ENCODE measurements around the gene INSL3. TPM values are rescaled to one million over a fixed set of nuclear protein-coding genes. Genes with fewer than 3 reads are reported as not detected.
A peak's percentile ranks its signal among the peaks of the same experiment; 100 is the strongest.
"Not testable (repeated sequence)": the region's sequence is repeated elsewhere in the genome, so short reads cannot be mapped to it uniquely, and the experiment has no call there.

INSL3 gene
- total RNA-seq, 2 experiments from 2014 or later, result 7.9 to 9.0 TPM

DNA sequence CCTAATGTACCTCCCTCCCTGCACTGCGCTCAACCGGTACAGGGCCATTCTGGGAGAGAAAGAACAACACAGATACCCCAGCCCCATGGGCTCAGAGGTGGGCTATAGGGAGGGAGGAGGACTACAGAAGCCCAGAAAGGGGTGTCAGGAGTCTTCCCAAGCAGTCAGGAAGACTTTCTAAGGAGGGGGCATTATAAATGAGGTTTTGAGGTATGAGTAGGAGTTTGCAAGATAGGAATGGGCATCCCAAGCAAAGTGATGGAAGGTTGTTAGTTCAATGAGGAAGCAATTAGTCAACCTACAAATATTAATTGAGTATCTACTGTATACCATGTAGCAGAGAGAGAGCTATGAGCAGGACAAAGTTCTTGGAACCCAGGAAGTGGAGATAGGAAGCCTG is 32.7 kb downstream of the INSL3 start:
- no peak overlapping the region for H3K27ac Mint-ChIP-seq
- H3K4me3 Mint-ChIP-seq, result no peak overlapping the region
- DNase-seq, result no peak
- peaks cover 1% of the 10 kb centered on the region for H3K27me3 Mint-ChIP-seq
- peaks cover 31% of the 10 kb centered on the region for H3K36me3 Mint-ChIP-seq (ENCODE audit: low read depth)
- H3K4me1 Mint-ChIP-seq, result peaks cover 41% of the 10 kb centered on the region
- H3K9me3 Mint-ChIP-seq, result no peaks in the 10 kb centered on the region
- POLR2A ChIA-PET, result interaction anchor here (0.9 to 1.4 kb wide), 3 partner anchors 15 to 62 kb away, joined by 3 to 5 read pairs (median 3); no protein-coding TSS in a partner anchor
- CTCF ChIA-PET, result interaction anchor here (1.0 to 1.4 kb wide), 2 partner anchors 67 to 71 kb away, joined by 4 read pairs; partner anchors contain the start of gene RPL18A

DNA sequence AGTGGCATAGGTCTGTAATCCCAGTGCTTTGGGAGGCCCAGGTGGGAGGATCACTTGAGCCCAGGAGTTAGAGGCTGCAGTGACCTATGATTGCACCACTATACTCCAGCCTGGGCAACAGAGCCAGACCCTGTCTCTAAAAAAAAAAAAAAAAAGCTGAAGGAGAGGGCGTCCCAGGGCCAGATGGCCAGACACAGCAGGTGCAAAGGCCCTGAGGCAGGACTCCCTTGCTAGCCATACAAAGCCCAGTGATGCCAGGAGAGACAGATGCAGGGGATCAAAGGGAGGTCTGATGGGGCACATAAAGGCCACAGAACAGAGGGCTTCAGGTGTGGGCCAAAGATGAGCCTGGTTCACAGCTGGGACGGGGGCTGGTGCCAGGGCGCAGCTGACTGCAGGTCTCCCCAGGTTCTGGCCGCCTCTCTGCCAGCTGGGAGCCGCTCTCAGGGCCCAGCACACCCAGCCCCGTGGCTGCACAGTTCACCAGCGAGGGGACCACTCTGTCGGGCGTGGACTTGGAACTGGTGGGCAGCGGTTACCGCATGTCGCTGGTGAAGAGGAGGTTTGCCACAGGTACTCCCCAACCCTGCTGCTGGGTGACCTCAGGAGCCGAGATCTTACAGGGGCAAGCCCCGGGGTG is 33.9 kb downstream of the INSL3 start:
- Mint-ChIP-seq H3K36me3 (ENCODE audit: low read depth) (peaks cover 37% of the 10 kb centered on the region), H3K9me3 (no peaks in the 10 kb centered on the region), H3K27me3 (no peaks in the 10 kb centered on the region), H3K27ac (no peak overlapping the region), H3K4me3 (no peak overlapping the region), H3K4me1 (peaks cover 37% of the 10 kb centered on the region)
- CTCF ChIA-PET, result interaction anchor here (0.6 kb wide), 1 partner anchor 25 kb away, joined by 3 read pairs; no protein-coding TSS in a partner anchor
- POLR2A ChIA-PET, result no interaction called here
- DNase-seq, result no peak

DNA sequence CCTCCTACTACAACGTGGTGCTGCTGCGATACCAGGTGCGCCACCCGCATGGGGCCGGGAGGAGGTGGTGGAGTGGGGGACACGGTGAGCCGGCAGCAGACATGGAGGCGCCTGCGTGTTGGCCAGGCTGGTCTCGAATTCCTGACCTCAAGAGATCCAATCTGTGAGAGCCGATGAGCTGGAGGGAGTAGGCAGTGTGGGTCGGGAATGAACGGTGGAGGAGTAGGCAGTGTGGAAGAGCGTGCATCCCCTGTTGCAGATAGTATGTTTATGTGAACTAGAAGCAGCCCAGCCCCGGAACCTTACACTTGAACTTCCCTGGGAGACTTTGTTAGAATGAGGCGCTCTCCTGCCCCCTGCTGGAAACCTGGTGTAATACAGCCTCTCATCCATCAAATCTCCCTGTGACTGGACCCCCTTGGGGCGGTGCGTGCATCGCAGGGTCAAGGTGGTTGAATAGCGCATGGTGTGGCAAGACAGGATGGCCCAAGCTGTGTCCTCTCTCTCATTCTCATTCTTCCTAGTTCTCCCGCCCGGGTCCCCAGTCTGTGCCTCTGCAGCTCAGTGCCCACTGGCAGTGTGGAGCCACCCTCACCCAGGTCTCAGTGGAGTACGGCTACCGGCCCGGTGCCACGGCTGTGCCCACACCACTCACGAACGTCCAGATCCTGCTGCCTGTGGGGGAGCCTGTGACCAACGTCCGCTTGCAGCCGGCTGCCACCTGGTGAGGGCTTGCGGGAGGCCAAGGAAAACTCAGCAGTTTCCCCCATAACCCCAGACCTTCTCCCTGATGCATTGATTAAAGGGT is 36.9 kb downstream of the INSL3 start:
- Mint-ChIP-seq H3K36me3 (ENCODE audit: low read depth) (peaks cover 41% of the 10 kb centered on the region), H3K4me1 (peaks cover 17% of the 10 kb centered on the region), H3K27me3 (no peaks in the 10 kb centered on the region), H3K27ac (peak overlapping the region; percentile 1), H3K9me3 (no peaks in the 10 kb centered on the region), H3K4me3 (no peak overlapping the region)
- ChIA-PET CTCF (interaction anchor here (1.0 to 2.2 kb wide), 9 partner anchors 10 to 75 kb away, joined by 3 to 5 read pairs (median 5); partner anchors contain the start of gene RPL18A), POLR2A (interaction anchor here (1.1 kb wide), 1 partner anchor 18 kb away, joined by 3 read pairs; no protein-coding TSS in a partner anchor)
- peak; percentile 81 for DNase-seq

DNA sequence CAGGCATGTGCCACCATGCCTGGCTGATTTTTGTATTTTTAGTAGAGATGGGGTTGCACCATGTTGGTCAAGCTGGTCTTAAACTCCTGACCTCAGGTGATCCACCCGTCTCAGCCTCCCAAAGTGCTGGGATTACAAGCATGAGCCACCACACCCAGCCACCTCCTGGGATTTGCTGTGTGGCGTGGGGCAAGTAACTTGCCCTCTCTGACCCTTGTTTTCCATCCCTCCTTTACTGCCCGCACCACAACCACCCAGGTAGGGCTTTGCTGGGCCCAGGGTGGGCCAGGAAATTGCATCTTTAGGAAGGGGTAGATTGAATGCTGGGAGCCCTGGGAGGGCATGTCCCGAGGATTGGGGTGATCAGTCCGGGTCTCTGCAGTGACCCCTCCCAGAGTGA is 37.6 kb downstream of the INSL3 start:
- H3K4me3 Mint-ChIP-seq, H3K9me3 Mint-ChIP-seq, H3K27ac Mint-ChIP-seq, H3K27me3 Mint-ChIP-seq, DNase-seq: not testable (repeated sequence)
- POLR2A ChIA-PET, result interaction anchor here (1.4 kb wide), 1 partner anchor 58 kb away, joined by 3 read pairs; no protein-coding TSS in a partner anchor
- Mint-ChIP-seq H3K36me3 (ENCODE audit: low read depth) (peaks cover 39% of the 10 kb centered on the region), H3K4me1 (peaks cover 14% of the 10 kb centered on the region)
- CTCF ChIA-PET, result interaction anchor here (1.0 to 1.6 kb wide), 6 partner anchors 8 to 204 kb away, joined by 3 to 5 read pairs (median 4); no protein-coding TSS in a partner anchor

DNA sequence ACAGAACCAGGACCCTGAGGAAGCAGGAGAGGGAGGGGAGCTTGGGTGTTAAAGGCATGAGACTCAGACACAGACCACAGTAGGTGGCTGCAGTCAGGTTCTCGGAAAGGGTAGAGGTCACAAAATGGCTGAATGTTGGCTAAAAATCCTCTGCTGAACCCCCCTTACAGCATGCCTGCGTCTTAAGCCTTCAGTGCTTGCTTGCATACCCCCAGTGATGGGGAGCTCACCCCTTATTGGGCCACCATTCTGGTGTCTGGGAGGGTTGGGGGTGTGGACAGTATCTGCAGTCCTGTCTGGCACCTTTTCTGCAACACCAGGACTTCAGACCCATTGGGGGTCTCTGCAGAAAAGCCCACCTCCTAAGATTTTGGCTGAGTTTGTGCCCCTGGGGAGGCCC is 40.5 kb downstream of the INSL3 start:
- H3K27ac Mint-ChIP-seq, result no peak overlapping the region
- ChIA-PET CTCF (no interaction called here), POLR2A (no interaction called here)
- H3K27me3 Mint-ChIP-seq, result no peaks in the 10 kb centered on the region
- peaks cover 44% of the 10 kb centered on the region for H3K36me3 Mint-ChIP-seq (ENCODE audit: low read depth)
- H3K4me1 Mint-ChIP-seq, result peaks cover 22% of the 10 kb centered on the region
- H3K4me3 Mint-ChIP-seq, result no peak overlapping the region
- H3K9me3 Mint-ChIP-seq, result no peaks in the 10 kb centered on the region
- DNase-seq, result no peak

DNA sequence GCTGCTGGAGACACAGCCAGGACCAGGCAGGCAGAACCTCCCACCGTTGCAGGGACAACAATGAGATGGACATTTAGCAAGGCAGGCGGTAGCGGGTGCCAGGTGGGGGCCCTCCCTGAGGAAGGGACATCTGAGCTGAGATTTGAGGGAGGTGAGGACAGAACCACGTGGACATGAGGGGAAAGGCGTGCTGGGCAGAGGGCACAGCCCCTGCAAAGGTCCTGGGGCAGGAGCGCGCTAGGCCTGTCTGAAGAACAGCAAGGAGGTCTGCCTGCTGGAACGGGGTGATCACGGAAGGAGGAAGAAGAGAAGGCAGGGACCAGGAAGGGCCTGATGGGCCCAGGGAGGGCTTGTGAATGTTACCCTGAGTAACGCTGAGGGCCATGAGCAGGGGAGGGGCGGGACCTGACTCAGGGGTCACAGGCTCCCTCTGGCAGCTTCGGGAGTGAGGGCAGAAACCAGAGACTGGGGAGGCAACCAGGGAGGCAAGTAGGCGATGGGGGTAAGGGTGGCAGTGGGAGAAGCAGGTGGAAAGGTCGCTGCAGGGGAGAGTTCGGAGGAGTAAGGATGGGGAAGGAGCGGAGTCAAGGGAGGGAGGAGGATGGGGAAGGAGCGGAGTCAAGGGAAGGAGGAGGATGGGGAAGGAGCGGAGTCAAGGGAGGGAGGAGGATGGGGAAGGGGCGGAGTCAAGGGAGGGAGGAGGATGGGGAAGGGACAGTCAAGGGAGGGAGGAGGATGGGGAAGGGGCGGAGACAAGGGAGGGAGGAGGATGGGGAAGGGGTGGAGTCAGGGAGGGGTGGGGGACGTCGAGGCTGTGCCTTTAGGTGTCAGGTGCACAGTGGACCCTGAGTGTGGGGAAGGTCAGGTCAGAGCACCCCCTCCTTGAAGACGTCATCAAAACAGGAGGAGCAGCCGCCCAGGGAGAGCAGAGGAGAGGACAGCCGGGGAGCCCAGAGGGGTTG is 42.1 kb downstream of the INSL3 start:
- Mint-ChIP-seq H3K36me3 (ENCODE audit: low read depth) (peaks cover 47% of the 10 kb centered on the region), H3K9me3 (no peaks in the 10 kb centered on the region), H3K27ac (no peak overlapping the region), H3K4me1 (peaks cover 24% of the 10 kb centered on the region), H3K27me3 (no peaks in the 10 kb centered on the region), H3K4me3 (no peak overlapping the region)
- DNase-seq, result no peak
- POLR2A ChIA-PET, result no interaction called here
- CTCF ChIA-PET, result no interaction called here

DNA sequence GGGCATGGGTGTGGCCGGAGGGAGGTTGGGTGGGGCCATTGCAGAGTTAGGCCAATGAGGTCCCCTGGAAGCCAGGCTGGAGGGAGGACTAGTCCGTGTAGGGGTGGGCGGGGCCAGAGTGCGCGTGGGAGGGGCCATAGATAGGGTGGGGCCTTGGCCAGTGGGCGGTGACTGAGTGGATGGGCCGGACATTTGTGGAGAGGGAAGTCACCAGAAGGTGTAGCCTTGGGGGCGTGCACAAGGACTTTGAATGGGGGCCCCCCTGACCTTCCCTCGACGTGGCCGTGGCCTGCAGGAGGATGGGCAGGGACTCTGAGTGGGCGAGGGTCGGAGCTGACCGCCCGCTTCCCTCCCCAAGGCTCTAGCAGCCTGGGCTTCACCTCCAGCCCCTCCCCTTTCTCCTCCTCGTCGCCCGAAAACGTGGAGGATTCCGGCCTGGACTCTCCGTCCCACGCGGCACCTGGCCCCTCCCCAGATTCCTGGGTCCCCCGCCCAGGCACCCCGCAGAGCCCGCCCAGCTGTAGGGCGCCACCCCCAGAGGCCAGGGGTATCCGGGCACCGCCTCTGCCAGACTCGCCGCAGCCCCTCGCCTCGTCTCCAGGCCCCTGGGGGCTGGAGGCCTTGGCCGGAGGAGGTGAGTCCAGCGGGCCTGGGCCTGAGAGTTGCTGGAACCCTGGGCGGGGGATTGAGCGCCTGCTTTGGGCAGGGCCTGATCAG is 42.9 kb downstream of the INSL3 start:
- ChIA-PET POLR2A (no interaction called here), CTCF (interaction anchor here (1.2 kb wide), 1 partner anchor 75 kb away, joined by 4 read pairs; no protein-coding TSS in a partner anchor)
- DNase-seq, result peak; percentile 57
- Mint-ChIP-seq H3K4me1 (peaks cover 21% of the 10 kb centered on the region), H3K27ac (no peak overlapping the region), H3K36me3 (ENCODE audit: low read depth) (peaks cover 46% of the 10 kb centered on the region), H3K9me3 (no peaks in the 10 kb centered on the region), H3K4me3 (no peak overlapping the region), H3K27me3 (no peaks in the 10 kb centered on the region)

DNA sequence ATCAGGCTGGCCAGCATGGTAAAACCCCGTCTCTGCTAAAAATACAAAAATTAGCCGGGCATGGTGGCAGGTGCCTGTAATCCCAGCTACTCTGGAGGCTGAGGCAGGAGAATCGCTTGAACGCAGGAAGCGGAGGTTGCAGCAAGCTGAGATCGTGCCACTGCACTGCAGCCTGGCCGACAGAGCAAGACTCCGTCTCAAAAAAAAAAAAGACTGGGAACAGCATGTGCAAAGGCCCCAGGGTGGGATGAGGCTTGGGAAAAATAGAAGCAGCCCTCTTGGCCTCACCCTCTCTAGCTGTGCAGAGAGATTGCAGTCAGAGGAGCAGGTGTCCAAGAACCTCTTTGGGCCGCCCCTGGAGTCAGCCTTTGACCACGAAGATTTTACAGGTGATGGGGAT is 43.5 kb downstream of the INSL3 start:
- H3K4me3 Mint-ChIP-seq, H3K27ac Mint-ChIP-seq, H3K9me3 Mint-ChIP-seq, H3K27me3 Mint-ChIP-seq, DNase-seq, POLR2A ChIA-PET: not testable (repeated sequence)
- CTCF ChIA-PET, result interaction anchor here (0.8 to 1.2 kb wide), 2 partner anchors 48 to 75 kb away, joined by 4 to 5 read pairs; no protein-coding TSS in a partner anchor
- Mint-ChIP-seq H3K36me3 (ENCODE audit: low read depth) (peaks cover 50% of the 10 kb centered on the region), H3K4me1 (peaks cover 21% of the 10 kb centered on the region)

DNA sequence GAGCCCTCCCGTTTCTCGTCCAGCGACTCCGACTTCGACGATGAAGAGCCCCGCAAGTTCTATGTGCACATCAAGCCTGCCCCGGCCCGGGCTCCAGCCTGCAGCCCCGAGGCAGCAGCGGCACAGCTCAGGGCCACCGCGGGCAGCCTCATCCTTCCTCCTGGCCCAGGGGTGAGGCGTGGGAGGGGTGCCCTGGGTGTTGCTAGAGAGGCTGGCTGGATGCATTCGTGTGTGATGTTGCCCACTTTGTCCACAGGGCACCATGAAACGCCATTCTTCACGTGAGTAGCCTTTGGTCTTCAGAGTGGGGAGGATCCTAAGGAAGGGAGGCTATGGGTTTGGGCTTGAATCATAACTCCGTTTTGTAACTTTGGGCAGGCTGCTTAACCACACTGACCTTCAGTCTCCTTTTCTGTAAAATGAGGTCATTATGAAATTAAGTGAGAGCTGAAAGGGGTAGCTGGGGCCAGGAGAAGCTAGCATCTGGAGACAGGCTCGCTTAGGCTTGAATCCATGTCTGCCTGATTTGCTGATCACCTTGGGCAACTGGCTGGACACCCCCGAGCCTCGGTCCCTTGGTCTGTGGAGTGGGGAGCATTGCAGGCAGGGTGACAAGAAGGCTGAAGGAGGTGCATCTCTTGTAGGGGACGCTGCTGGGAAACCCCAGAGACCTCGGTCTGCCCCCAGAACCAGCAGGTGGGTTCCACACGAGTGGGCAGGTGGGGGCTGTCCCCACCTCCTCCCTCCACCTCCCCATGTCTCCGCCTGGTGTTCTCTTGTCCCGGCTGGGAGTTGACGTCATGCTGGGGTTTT is 45.1 kb downstream of the INSL3 start:
- H3K27me3 Mint-ChIP-seq, result no peaks in the 10 kb centered on the region
- peaks cover 18% of the 10 kb centered on the region for H3K4me1 Mint-ChIP-seq
- no peaks in the 10 kb centered on the region for H3K9me3 Mint-ChIP-seq
- H3K4me3 Mint-ChIP-seq, result no peak overlapping the region
- POLR2A ChIA-PET, result interaction anchor here (1.4 kb wide), 1 partner anchor 9 kb away, joined by 3 read pairs; no protein-coding TSS in a partner anchor
- peaks cover 51% of the 10 kb centered on the region for H3K36me3 Mint-ChIP-seq (ENCODE audit: low read depth)
- DNase-seq, result no peak
- CTCF ChIA-PET, result interaction anchor here (1.0 to 1.4 kb wide), 3 partner anchors 73 to 157 kb away, joined by 3 to 6 read pairs (median 3); partner anchors contain the start of gene CCDC124
- no peak overlapping the region for H3K27ac Mint-ChIP-seq

DNA sequence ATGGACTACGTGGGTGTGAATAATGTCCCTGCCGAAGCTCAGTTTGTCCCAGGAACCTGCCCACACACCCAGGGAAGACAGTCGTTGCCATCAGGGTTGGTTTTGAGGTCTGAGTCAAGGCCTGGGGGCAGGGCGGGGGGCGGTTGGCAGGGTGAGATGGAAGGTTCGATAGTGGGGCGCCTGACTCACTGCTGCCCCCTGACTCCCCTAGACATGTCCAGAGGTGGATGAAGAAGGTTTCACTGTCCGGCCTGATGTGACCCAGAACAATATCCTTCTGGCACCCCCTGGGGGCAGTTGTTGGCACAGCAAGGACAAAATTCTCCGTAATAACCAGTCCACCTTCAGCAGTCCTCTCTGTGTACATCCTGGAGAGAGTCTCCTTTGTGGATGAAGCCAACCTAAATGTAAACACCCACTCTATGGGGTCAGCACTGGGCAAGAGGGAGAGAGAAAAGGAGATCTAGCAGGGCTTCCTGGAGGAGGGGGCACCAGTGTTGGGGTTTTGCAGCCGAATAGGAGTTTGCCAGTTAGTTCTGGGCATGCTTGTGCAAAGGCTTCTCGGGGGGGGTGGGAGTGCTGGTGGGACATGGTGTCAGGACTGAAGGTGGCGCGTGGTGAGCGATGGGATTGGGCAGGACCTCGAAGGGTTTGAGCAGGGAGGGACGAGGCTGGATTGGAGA is 45.9 kb downstream of the INSL3 start:
- Mint-ChIP-seq H3K4me1 (peaks cover 18% of the 10 kb centered on the region), H3K36me3 (ENCODE audit: low read depth) (peaks cover 55% of the 10 kb centered on the region), H3K9me3 (no peaks in the 10 kb centered on the region), H3K27me3 (no peaks in the 10 kb centered on the region), H3K27ac (peak overlapping the region; percentile 66), H3K4me3 (no peak overlapping the region)
- ChIA-PET CTCF (interaction anchor here (0.7 to 1.6 kb wide), 13 partner anchors 9 to 82 kb away, joined by 3 to 14 read pairs (median 3); partner anchors contain the start of gene FCHO1), POLR2A (no interaction called here)
- DNase-seq, result peak; percentile 42

DNA sequence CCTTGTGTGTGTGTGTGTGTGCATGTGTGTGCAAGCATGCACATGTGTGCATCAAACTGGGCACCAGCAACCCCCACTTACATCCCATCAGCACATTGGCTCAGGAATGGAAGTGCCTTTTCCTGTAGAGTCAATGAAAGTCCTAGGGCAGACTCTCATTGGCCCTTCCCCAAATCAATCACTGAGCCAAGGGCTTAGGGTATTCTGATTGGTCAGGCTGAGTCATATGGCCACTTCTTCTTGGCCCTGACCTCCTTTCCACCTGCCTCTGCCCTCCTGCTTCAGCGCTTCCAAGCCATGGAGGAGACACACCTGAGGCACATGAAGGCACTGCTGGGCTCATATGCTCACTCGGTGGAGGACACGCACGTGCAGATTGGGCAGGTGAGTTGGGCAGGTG is 49.1 kb downstream of the INSL3 start:
- Mint-ChIP-seq H3K27ac (peak overlapping the region; percentile 55), H3K36me3 (ENCODE audit: low read depth) (peaks cover 55% of the 10 kb centered on the region), H3K4me1 (peaks cover 9% of the 10 kb centered on the region), H3K9me3 (no peaks in the 10 kb centered on the region), H3K4me3 (no peak overlapping the region), H3K27me3 (no peaks in the 10 kb centered on the region)
- DNase-seq, result no peak
- CTCF ChIA-PET, result interaction anchor here (1.0 kb wide), 1 partner anchor 9 kb away, joined by 8 read pairs; no protein-coding TSS in a partner anchor
- POLR2A ChIA-PET, result no interaction called here

Measured in activated CD4-positive, alpha-beta memory T cell treated with anti-CD3 and anti-CD28 coated beads, Interleukin-2, amount 10 ng/mL, durations not matched to agents 7 days and 5 days (primary cell).